Testis (tissue), 2 donors: ENCODE results near the gene NUDCD3.

Source experiments
- POLR2A ChIP-seq: fragments of 450-650 bp; IDR thresholded peaks from one replicate; pipeline ENCODE4 v1.6.1; 2017; ENCODE audit warnings: antibody characterized with exemption, mild to moderate bottlenecking, moderate library complexity
- TF ChIP-seq, protein P1 (sequence below), 3 experiments: fragments of 450-650 bp in 2 of 3; fragments of 200-600 bp in 1 of 3; sonication (generic) in 1 of 3; IDR thresholded peaks; one replicate each; pipeline ENCODE4 v1.5.1; 2016 to 2019; ENCODE audit warnings: antibody characterized with exemption in 3 of 3, mild to moderate bottlenecking in 2 of 3, moderate library complexity in 1 of 3

DNA sequence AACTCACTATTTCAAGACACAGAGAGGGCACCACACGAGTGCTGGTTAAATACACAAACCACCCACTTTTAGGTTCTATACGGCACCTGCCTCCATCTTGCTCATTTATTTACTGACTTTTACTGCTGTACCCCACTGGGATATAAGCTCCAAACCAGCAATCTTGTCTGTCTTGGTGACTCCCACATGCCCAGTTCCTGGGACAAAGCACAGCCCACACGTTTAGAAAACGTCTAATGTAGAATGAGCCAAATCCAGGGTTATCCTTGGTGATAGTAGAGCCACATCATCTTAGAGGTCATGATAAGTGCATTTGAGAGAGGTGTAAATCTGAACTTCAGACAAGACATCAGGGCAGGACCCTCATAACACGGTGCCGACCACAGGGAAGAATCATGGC, 73.5 kb downstream of the NUDCD3 start:
- no peak for TF ChIP-seq POLR2A
- TF ChIP-seq, protein P1, sequence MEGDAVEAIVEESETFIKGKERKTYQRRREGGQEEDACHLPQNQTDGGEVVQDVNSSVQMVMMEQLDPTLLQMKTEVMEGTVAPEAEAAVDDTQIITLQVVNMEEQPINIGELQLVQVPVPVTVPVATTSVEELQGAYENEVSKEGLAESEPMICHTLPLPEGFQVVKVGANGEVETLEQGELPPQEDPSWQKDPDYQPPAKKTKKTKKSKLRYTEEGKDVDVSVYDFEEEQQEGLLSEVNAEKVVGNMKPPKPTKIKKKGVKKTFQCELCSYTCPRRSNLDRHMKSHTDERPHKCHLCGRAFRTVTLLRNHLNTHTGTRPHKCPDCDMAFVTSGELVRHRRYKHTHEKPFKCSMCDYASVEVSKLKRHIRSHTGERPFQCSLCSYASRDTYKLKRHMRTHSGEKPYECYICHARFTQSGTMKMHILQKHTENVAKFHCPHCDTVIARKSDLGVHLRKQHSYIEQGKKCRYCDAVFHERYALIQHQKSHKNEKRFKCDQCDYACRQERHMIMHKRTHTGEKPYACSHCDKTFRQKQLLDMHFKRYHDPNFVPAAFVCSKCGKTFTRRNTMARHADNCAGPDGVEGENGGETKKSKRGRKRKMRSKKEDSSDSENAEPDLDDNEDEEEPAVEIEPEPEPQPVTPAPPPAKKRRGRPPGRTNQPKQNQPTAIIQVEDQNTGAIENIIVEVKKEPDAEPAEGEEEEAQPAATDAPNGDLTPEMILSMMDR (IDR thresholded peaks at IDR 0.05) = no peak
